ENCODE results near the gene MLN. TPM values are rescaled to one million over a fixed set of nuclear protein-coding genes. Genes with fewer than 3 reads are reported as not detected.
"Not testable (repeated sequence)": the region's sequence is repeated elsewhere in the genome, so short reads cannot be mapped to it uniquely, and the experiment has no call there.

The MLN gene
- total RNA-seq, 2 experiments from 2014 or later = not detected

DNA sequence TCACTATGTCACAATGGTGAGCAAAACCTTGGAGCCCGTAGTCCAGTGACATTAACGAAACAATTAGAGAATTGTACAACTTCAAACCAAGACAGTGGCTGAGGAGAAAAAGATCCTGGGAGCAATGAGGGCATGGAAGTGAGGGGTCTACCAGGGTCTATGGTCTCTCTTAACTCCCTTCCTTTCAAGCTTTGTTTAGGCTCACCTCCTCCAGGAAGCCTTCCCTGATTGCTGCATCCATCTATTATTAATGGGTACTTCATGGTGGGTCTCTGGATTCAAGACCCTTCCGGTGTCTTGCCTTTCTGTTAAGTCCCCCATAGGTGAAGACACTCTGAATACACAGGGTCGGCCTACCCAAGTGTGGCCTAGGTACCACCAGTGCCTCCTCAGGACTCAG is 38.1 kb upstream of the MLN start:
- CTCF ChIA-PET = interaction anchor here (1.7 to 4.8 kb wide), 2 partner anchors 9 to 19 kb away, joined by 6 to 21 read pairs; no protein-coding TSS in a partner anchor
- Mint-ChIP-seq H3K9me3 (ENCODE audit: low read depth) (no peaks in the 10 kb centered on the region), H3K36me3 (no peaks in the 10 kb centered on the region), H3K27ac (no peak overlapping the region), H3K4me1 (peaks cover 29% of the 10 kb centered on the region), H3K4me3 (no peak overlapping the region), H3K27me3 (peaks cover 17% of the 10 kb centered on the region)
- DNase-seq (no peak), ATAC-seq (no peak)

DNA sequence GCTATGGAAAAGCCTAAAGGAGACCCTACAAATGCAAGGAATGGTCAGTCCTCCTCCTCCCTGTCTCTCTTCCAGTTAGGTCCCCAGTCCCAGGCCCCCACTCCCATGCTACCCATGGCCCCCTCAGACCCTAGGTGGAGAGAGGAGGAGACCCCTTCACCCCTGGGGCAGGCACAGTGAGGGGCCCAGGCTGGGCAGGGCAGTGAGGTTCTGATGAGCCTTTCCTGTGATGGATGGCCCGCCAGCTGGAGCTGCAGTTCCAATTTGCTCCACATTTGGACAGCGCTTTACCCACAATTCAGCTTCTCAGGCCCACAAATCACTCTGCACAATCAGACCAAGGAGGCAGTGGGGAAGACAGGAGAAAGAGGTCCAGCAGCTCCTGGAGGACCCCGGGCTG is 37.3 kb upstream of the MLN start:
- Mint-ChIP-seq H3K4me1 (peaks cover 29% of the 10 kb centered on the region), H3K27me3 (peaks cover 14% of the 10 kb centered on the region), H3K9me3 (ENCODE audit: low read depth) (no peaks in the 10 kb centered on the region), H3K27ac (no peak overlapping the region), H3K4me3 (no peak overlapping the region), H3K36me3 (no peaks in the 10 kb centered on the region)
- no peak for ATAC-seq
- CTCF ChIA-PET = interaction anchor here (1.4 to 4.8 kb wide), 5 partner anchors 10 to 214 kb away, joined by 5 to 21 read pairs (median 6); no protein-coding TSS in a partner anchor
- no peak for DNase-seq

DNA sequence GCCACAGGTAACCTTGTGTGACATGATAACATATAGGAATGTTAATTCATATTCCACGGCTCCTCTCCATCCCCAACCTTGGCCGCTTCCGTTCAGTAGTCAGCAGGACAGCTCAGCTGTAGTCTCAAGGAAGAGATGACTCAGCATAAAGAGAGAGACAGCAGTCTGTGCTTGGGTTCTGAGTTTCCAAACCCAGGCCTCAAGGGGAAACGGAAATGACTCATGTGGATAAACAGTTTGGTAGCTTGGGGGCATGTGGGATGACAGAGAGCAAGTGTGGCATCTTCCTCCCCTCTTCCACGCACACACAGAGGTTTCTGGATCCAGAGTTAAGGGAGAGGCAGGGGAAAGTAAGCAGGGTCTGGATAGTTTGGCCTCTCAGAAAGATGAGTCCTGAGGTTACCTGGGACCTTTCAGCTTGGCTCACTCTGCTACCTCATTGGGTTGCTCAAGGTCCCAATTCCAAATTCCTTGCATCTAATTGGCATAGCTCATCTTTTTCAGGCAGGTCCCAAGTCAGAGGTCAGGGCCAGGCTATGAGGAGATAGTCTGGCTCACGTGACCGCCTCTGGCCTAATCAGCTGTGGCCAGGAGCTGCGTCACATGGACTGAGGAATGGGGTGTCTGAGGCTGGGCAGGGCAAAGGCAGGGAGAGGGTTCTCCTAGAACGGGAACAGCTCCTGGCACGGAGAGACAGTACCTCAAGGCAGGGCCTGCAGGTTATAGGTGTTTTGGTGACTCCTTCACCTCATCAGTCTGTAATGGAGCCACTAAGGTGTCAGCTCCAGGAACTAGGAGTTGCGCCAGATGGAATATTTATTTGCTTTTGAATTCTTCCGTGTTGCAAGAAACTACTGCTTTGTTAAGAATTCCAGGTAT is 36.5 kb upstream of the MLN start:
- CTCF ChIA-PET = interaction anchor here (0.7 to 4.8 kb wide), 10 partner anchors 11 to 328 kb away, joined by 3 to 21 read pairs (median 6); no protein-coding TSS in a partner anchor
- no peak overlapping the region for H3K4me3 Mint-ChIP-seq
- H3K4me1 Mint-ChIP-seq = peaks cover 29% of the 10 kb centered on the region
- ATAC-seq (peak; percentile 98), DNase-seq (peak; percentile 86)
- no peaks in the 10 kb centered on the region for H3K36me3 Mint-ChIP-seq
- H3K27me3 Mint-ChIP-seq = peaks cover 13% of the 10 kb centered on the region
- peak overlapping the region; percentile 72 for H3K27ac Mint-ChIP-seq
- no peaks in the 10 kb centered on the region for H3K9me3 Mint-ChIP-seq (ENCODE audit: low read depth)

DNA sequence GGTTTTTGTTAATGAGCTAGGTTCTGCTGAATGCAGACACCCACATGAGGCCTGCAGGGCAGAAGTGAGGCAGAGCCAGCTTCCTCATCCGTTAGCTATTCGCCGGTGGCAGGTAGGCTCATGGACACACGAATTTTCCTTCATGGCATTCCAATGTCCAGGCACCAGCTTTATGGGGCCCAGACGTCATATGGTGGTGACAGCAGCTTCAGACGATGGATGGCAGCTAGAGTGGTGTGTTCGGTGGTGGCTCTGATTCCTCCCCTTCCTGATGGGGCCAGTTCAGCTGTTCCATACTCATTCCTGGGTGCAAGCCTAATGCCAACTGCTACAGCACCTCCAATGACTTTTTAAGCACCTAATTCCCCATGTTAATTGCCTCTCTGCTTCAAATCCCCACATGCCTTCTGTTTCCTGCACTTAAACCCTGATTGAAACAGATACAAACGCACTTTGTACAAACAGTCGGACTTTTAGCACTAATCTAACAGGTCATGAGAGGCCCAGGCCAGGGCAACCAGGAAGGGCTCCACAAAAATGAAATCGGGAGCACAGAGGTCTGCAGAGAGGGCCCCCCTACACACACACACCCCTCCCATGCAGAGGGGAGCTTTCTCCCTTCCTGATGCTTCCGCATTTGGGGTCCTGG is 35.7 kb upstream of the MLN start:
- CTCF ChIA-PET = interaction anchor here (0.7 to 4.8 kb wide), 6 partner anchors 11 to 328 kb away, joined by 3 to 21 read pairs (median 6); no protein-coding TSS in a partner anchor
- H3K27me3 Mint-ChIP-seq = peaks cover 15% of the 10 kb centered on the region
- ATAC-seq (peak; percentile 45), DNase-seq (no peak)
- H3K27ac Mint-ChIP-seq = peak overlapping the region; percentile 72
- no peaks in the 10 kb centered on the region for H3K9me3 Mint-ChIP-seq (ENCODE audit: low read depth)
- H3K4me3 Mint-ChIP-seq = no peak overlapping the region
- H3K4me1 Mint-ChIP-seq = peaks cover 29% of the 10 kb centered on the region
- no peaks in the 10 kb centered on the region for H3K36me3 Mint-ChIP-seq

DNA sequence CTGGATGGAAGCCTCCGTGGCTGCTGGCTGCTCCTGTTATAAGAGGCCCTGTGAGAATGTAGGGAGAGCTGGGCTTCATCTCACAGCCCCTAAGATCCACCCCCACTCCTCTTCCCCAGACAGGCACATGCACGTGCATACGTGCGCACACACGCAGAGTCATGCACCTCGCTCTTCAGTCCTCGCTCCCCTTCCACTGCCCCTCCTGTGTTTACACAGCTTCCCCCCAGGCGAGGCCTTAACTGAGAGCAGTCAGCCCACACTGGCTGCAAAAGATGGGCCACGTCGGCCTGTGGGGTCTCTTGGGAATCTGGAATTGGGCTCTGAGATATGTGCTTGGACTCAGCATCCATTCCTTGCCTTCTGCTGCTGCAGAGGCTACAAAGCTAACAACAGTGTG is 35.2 kb upstream of the MLN start:
- Mint-ChIP-seq H3K9me3 (ENCODE audit: low read depth) (no peaks in the 10 kb centered on the region), H3K4me1 (peaks cover 29% of the 10 kb centered on the region), H3K36me3 (no peaks in the 10 kb centered on the region), H3K27ac (no peak overlapping the region), H3K27me3 (peaks cover 15% of the 10 kb centered on the region), H3K4me3 (no peak overlapping the region)
- CTCF ChIA-PET = interaction anchor here (1.0 to 4.8 kb wide), 4 partner anchors 12 to 76 kb away, joined by 4 to 21 read pairs (median 7); no protein-coding TSS in a partner anchor
- no peak for ATAC-seq
- no peak for DNase-seq

DNA sequence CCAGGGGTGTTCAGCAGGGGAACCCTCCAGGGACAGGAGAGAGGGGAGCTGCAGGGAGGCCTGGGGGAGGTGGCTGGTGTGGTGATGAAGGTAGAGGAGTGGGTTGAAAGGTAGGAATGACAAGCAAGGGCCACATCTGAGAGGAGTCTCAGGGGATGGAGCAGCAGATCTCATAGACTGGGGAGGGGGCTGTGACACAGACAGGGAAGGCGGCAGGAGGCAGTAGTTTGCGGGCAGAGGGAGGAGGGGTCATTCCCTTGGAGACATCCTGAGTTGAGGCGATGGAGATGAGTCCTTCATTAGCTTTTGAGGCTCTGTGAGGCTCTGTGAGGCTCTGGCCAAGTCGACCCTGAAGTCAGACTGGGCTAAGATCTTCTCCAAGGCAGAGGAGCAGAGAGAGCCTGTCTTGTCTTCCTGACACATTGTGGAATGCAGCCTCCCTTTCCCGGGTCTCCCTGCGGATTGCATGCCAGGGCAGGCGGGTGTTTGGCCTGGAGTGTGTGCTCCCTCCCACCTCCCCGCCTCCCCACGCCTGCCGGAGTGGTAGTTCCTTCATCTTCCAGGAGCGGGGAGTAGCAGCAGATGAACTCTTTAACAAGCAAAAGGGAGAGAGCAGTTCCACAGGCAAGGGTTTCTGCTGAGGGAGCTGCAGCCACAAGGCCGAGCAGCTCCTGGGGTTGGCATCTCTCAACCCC is 34.3 kb upstream of the MLN start:
- Mint-ChIP-seq H3K9me3 (ENCODE audit: low read depth) (no peaks in the 10 kb centered on the region), H3K27ac (no peak overlapping the region), H3K4me1 (peaks cover 29% of the 10 kb centered on the region), H3K36me3 (no peaks in the 10 kb centered on the region), H3K4me3 (no peak overlapping the region), H3K27me3 (peaks cover 15% of the 10 kb centered on the region)
- DNase-seq = no peak
- no peak for ATAC-seq
- CTCF ChIA-PET = interaction anchor here (1.0 to 1.5 kb wide), 2 partner anchors 26 to 77 kb away, joined by 4 read pairs; no protein-coding TSS in a partner anchor

DNA sequence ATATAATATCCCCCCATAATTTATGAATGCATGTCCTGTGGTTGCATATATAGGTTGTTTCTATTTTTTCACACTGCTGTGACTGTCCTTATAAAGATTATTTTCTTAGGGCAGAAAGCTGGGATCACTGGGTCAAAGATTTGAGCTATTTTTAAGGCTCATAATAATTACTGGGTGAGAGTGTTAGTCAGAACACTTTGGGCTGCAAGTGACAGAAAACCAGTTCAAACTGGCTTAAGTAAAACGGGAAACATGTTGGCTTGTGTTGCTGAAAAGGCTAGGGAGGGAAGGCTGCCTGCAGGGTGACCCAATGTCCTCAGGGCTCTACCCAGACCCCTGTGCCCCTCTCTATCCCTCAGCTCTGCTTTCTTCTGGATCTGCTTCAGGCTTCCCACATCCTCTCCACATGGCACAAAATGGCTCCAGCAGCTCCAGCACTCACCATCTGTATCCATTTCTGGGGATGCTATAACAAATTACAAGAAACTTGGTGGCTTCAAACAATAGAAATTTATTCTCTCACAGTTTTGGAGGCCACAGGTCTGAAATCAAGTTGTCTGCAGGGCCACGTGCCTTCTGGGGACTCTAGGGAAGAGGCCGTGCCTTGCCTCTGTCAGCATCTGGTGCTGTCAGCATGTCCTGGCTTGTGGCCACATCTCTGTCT is 33.1 kb upstream of the MLN start:
- no peaks in the 10 kb centered on the region for H3K9me3 Mint-ChIP-seq (ENCODE audit: low read depth)
- no peak overlapping the region for H3K4me3 Mint-ChIP-seq
- peaks cover 29% of the 10 kb centered on the region for H3K4me1 Mint-ChIP-seq
- DNase-seq (no peak), ATAC-seq (no peak)
- H3K27ac Mint-ChIP-seq = no peak overlapping the region
- H3K27me3 Mint-ChIP-seq = peaks cover 15% of the 10 kb centered on the region
- H3K36me3 Mint-ChIP-seq = no peaks in the 10 kb centered on the region
- CTCF ChIA-PET = interaction anchor here (1.1 to 1.5 kb wide), 2 partner anchors 25 to 191 kb away, joined by 3 to 4 read pairs; no protein-coding TSS in a partner anchor

DNA sequence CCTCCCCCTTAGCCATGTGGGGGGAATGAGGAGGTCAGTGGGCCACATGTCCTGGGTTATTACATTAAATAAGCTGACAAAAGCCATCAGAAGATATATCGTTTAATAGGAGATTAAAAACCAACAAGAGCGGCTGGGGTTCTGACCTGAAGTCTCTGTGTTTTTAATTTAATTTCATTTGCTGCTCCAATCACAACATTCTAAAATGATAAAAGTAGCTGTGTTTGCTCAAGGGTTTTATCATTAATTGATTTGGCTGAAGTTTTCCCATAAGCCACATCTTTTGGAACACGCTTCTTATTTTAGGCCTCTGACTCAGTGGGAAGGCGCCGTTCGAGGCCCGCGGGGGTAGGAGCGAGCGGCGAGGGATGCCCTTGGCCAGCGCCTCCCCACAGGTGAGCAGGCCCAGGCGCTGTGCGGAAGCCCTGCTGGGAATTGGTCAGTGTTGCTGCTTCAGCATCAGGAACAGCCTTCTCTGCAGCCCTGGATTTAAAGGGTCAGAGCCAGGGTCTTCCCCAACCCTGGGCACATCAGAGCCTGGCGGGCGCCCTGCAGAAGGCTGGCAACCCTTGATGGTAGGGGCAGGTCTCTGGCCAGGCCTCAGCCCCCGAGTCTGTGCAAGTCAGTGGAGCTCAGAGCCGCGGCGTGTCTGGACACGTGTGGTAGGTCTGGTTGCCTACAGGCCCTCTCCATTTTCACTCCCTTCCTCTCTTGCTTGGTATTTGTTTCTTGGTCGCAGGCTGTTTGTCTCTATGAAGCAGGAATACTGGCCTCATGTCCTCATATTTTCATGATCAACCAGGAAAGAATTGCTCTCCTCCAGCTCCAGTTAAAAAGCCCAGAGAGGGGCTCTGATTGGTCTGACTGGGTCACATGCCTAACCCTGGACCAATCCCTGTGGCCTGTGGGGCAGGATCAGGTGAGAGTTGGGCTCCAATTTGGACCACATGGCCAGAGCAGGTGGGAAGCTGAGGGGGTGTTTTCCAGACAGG is 30.9 kb upstream of the MLN start:
- Mint-ChIP-seq H3K27me3 (peaks cover 29% of the 10 kb centered on the region), H3K27ac (no peak overlapping the region), H3K36me3 (no peaks in the 10 kb centered on the region), H3K4me1 (peaks cover 11% of the 10 kb centered on the region), H3K9me3 (ENCODE audit: low read depth) (no peaks in the 10 kb centered on the region), H3K4me3 (no peak overlapping the region)
- DNase-seq (no peak), ATAC-seq (no peak)
- CTCF ChIA-PET = no interaction called here

DNA sequence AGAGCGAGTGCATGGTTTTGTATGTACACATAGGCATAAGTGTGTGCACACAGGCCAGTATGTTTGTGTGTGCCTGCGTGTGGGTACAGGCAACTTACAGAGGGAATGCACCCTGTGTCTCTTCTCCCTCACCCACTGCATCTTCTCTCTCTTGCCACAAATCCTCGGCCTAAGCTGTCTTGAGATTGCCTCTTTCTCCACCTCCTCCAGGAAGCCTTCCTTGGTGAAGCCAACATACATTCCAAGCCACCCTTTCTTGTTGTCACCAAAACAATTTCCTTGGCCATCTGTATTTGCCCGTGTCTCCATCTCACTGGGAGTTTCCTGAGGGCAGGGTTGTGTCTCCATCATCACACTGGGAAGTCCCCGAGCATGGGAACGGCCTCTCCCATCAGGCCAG is 29.8 kb upstream of the MLN start:
- DNase-seq (no peak), ATAC-seq (no peak)
- Mint-ChIP-seq H3K9me3 (ENCODE audit: low read depth) (no peaks in the 10 kb centered on the region), H3K27me3 (peaks cover 36% of the 10 kb centered on the region), H3K4me3 (no peak overlapping the region), H3K27ac (no peak overlapping the region), H3K36me3 (no peaks in the 10 kb centered on the region), H3K4me1 (peaks cover under 1% of the 10 kb centered on the region)
- CTCF ChIA-PET = no interaction called here

DNA sequence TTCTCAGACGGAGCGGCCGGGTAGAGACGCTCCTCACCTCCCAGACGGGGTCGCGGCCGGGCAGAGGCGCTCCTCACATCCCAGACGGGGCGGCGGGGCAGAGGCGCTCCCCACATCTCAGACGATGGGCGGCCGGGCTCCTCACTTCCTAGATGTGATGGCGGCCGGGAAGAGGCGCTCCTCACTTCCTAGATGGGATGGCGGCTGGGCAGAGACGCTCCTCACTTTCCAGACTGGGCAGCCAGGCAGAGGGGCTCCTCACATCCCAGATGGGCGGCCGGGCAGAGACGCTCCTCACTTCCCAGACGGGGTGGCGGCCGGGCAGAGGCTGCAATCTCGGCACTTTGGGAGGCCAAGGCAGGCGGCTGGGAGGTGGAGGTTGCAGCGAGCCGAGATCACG is 29.0 kb upstream of the MLN start:
- CTCF ChIA-PET; H3K27ac Mint-ChIP-seq; DNase-seq; H3K4me1 Mint-ChIP-seq; H3K9me3 Mint-ChIP-seq (ENCODE audit: low read depth); ATAC-seq; H3K36me3 Mint-ChIP-seq; H3K4me3 Mint-ChIP-seq: not testable (repeated sequence)
- H3K27me3 Mint-ChIP-seq = peaks cover 40% of the 10 kb centered on the region

DNA sequence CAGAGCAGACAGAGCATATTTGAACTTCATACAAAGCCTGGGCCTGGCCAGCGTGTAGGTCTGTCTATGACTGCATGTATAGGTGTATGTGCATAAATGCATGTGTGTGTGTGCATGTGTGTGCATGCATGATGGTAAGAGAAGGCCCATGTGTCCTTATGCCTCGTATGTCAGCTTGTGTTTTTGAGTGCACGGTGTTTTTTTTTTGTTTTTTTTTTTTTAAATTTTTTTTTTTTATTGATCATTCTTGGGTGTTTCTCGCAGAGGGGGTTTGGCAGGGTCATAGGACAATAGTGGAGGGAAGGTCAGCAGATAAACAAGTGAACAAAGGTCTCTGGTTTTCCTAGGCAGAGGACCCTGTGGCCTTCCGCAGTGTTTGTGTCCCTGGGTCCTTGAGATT is 27.9 kb upstream of the MLN start:
- H3K9me3 Mint-ChIP-seq (ENCODE audit: low read depth); DNase-seq; CTCF ChIA-PET; H3K4me1 Mint-ChIP-seq; ATAC-seq; H3K36me3 Mint-ChIP-seq; H3K4me3 Mint-ChIP-seq; H3K27ac Mint-ChIP-seq: not testable (repeated sequence)
- peaks cover 35% of the 10 kb centered on the region for H3K27me3 Mint-ChIP-seq

DNA sequence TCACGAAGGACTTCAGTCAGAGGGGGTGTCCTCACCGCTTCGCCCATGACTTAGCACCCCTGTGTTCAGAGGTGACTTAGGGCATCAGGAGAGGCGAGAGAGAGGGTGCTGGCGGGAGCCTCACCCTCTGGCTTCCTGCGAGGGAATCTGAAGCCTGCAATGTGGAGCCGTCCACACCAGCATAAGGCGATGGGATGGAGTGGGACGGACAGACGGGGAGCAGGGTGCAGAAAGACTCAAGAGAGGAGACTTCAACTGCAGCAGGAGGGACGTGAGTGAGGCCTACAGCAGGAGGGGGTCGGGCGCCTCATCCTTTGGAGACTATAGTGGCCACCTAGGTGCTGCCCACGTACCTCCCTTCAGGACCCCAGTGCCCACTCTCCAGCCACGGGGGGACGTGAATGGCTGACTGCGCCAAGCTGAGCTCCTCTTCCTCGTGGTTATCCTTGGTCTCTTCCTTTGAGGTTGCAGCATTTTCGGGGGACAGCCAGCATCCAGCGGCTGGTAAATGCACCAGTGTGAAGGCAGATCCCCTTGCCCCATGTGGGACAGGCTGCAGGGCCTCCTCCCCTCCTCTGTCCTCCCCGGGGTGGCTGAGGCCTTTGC is 26.9 kb upstream of the MLN start:
- no peak overlapping the region for H3K4me3 Mint-ChIP-seq
- H3K27me3 Mint-ChIP-seq = peaks cover 34% of the 10 kb centered on the region
- no peaks in the 10 kb centered on the region for H3K9me3 Mint-ChIP-seq (ENCODE audit: low read depth)
- H3K4me1 Mint-ChIP-seq = no peaks in the 10 kb centered on the region
- CTCF ChIA-PET = no interaction called here
- DNase-seq (no peak), ATAC-seq (no peak)
- no peaks in the 10 kb centered on the region for H3K36me3 Mint-ChIP-seq
- H3K27ac Mint-ChIP-seq = no peak overlapping the region

All from activated CD8-positive, alpha-beta memory T cell treated with anti-CD3 and anti-CD28 coated beads, Interleukin-2, amount 10 ng/mL, durations not matched to agents 7 days and 5 days (primary cell).